ENCODE measurements around the gene PCBP3. TPM values are rescaled to one million over a fixed set of nuclear protein-coding genes. Genes with fewer than 3 reads are reported as not detected.

Gene PCBP3
- total RNA-seq, 1 experiment from 2014 or later = 10.9 TPM

DNA sequence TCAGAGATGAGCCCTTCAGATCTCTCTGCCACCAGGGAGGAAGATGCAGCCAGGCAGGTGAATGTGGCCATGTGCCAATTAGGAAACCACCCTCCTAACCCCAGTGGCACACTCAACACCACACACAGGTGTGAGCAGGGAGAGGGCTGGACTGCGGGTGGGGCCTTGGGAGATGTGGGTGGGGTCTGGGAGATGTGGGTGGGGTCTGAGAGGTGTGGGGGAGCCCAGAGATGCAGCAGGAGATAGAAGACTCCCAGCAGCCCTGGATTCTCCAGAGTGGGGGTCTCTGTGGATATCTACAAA, 294.9 kb downstream of the PCBP3 start:
- no peak overlapping the region for H2BK15ac ChIP-seq (ENCODE audit: low read depth, low read length)
- H2BK120ac ChIP-seq (ENCODE audit: low read depth, low read length, poor library complexity, severe bottlenecking) = no peak overlapping the region
- H4K8ac ChIP-seq (replicated peaks; ENCODE audit: insufficient read length, low read depth, low read length) = no peak overlapping the region
- H4K5ac ChIP-seq (ENCODE audit: insufficient read length, low read depth, low read length) = no peak overlapping the region
- H3K9me3 ChIP-seq (ENCODE audit: control insufficient read depth, low read depth, low read length) = no peaks in the 10 kb centered on the region
- no peak overlapping the region for H2BK12ac ChIP-seq (ENCODE audit: insufficient read length, low read depth, low read length)
- no peak overlapping the region for H3K14ac ChIP-seq (ENCODE audit: insufficient read depth, low read length)
- H3K27me3 ChIP-seq (ENCODE audit: insufficient read depth, low read length) = no peaks in the 10 kb centered on the region
- H2BK5ac ChIP-seq (ENCODE audit: insufficient read length, low read length) = no peak overlapping the region
- no peak overlapping the region for H3K27ac ChIP-seq (ENCODE audit: insufficient read length, low read depth, low read length)
- H3K23ac ChIP-seq (ENCODE audit: insufficient read length, low read depth, low read length) = no peak overlapping the region
- H2BK20ac ChIP-seq (ENCODE audit: low read depth, low read length, poor library complexity, severe bottlenecking) = no peak overlapping the region
- no peak overlapping the region for H4K91ac ChIP-seq (ENCODE audit: insufficient read length, low read depth, low read length)
- H2AK5ac ChIP-seq (ENCODE audit: insufficient read length, low read length) = no peak overlapping the region
- H3T11ph ChIP-seq (ENCODE audit: low read length) = no peak overlapping the region
- no peaks in the 10 kb centered on the region for H3K79me1 ChIP-seq (ENCODE audit: insufficient read depth, low read depth, low read length, poor library complexity, severe bottlenecking)
- H3K9ac ChIP-seq (ENCODE audit: extremely low read depth, insufficient read length, low read length) = no peak overlapping the region
- H3K56ac ChIP-seq (ENCODE audit: insufficient read length, low read depth, low read length) = no peak overlapping the region
- no peak overlapping the region for H3K4ac ChIP-seq (ENCODE audit: low read depth, low read length)
- no peaks in the 10 kb centered on the region for H3K79me2 ChIP-seq (ENCODE audit: insufficient read depth, low read length)
- H2AFZ ChIP-seq (ENCODE audit: low read length) = no peak overlapping the region
- no peak for DNase-seq
- no CpG with 5 or more reads among the region's 1 CpG for WGBS (ENCODE audit: extremely low coverage, insufficient read length, low lambda C conversion rate)
- no peaks in the 10 kb centered on the region for H3K4me1 ChIP-seq (ENCODE audit: insufficient read depth, low read length)
- Mint-ChIP-seq H3K9me3 (no peaks in the 10 kb centered on the region), H3K4me1 (peaks cover 0 to 2% of the 10 kb centered on the region in 2 experiments; a peak in 2 of 4 replicates), H3K4me3 (no peak overlapping the region), H3K27ac (no peak overlapping the region), H3K27me3 (ENCODE audit: low read depth) (peaks cover 24% of the 10 kb centered on the region), H3K36me3 (ENCODE audit: insufficient read depth in 1 of 3, low read depth in 3 of 3) (no peaks in the 10 kb centered on the region; a peak in 1 of 7 replicates)
- no peaks in the 10 kb centered on the region for H4K20me1 ChIP-seq (ENCODE audit: control insufficient read depth, insufficient read depth, insufficient read length)
- H3K4me2 ChIP-seq (ENCODE audit: insufficient read depth, insufficient read length, low read length) = no peak overlapping the region
- no peaks in the 10 kb centered on the region for H3K23me2 ChIP-seq (ENCODE audit: insufficient read length, low read depth, low read length, poor library complexity, severe bottlenecking)
- H3K18ac ChIP-seq (ENCODE audit: insufficient read length, low read depth, low read length) = no peak overlapping the region
- TF ChIP-seq, protein P1, sequence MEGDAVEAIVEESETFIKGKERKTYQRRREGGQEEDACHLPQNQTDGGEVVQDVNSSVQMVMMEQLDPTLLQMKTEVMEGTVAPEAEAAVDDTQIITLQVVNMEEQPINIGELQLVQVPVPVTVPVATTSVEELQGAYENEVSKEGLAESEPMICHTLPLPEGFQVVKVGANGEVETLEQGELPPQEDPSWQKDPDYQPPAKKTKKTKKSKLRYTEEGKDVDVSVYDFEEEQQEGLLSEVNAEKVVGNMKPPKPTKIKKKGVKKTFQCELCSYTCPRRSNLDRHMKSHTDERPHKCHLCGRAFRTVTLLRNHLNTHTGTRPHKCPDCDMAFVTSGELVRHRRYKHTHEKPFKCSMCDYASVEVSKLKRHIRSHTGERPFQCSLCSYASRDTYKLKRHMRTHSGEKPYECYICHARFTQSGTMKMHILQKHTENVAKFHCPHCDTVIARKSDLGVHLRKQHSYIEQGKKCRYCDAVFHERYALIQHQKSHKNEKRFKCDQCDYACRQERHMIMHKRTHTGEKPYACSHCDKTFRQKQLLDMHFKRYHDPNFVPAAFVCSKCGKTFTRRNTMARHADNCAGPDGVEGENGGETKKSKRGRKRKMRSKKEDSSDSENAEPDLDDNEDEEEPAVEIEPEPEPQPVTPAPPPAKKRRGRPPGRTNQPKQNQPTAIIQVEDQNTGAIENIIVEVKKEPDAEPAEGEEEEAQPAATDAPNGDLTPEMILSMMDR (conservative IDR thresholded peaks at IDR 0.05) = no peak
